ENCODE results near the gene DNASE1L3.

The DNASE1L3 gene

GRCh38 chr3:58178528-58179234 lies 32.1 kb downstream of the DNASE1L3 start:
- DNase-seq (ENCODE audit: low read depth in 2 of 2): no peak

GRCh38 chr3:58177747-58178527 lies 32.8 kb downstream of the DNASE1L3 start:
- DNase-seq (ENCODE audit: low read depth in 2 of 2): peak; percentile 86 to 93

- no peak for DNase-seq (ENCODE audit: low read depth in 2 of 2)
These were observed 33.8 kb downstream of the DNASE1L3 start for GRCh38 chr3:58176827-58177489.

- DNase-seq (ENCODE audit: low read depth in 2 of 2): no peak
These were observed 34.6 kb downstream of the DNASE1L3 start for GRCh38 chr3:58176185-58176530.

- DNase-seq (ENCODE audit: low read depth in 2 of 2): no peak
These were observed 35.2 kb downstream of the DNASE1L3 start for GRCh38 chr3:58175437-58176184.

GRCh38 chr3:58175187-58175436 lies 35.7 kb downstream of the DNASE1L3 start:
- DNase-seq (ENCODE audit: low read depth in 2 of 2): no peak

- no peak for DNase-seq (ENCODE audit: low read depth in 2 of 2)
These were observed 36.9 kb downstream of the DNASE1L3 start for GRCh38 chr3:58173669-58174398.

GRCh38 chr3:58173029-58173668 lies 37.6 kb downstream of the DNASE1L3 start:
- DNase-seq (ENCODE audit: low read depth in 2 of 2): no peak

- DNase-seq (ENCODE audit: low read depth in 2 of 2): no peak
These were observed 39.6 kb downstream of the DNASE1L3 start for GRCh38 chr3:58171126-58171525.

- DNase-seq (ENCODE audit: low read depth in 2 of 2): no peak
These were observed 40.4 kb downstream of the DNASE1L3 start for GRCh38 chr3:58170376-58170775.

GRCh38 chr3:58169371-58169770 lies 41.4 kb downstream of the DNASE1L3 start:
- no peak for DNase-seq (ENCODE audit: low read depth in 2 of 2)

GRCh38 chr3:58168498-58168897 lies 42.3 kb downstream of the DNASE1L3 start:
- no peak for DNase-seq (ENCODE audit: low read depth in 2 of 2)

GRCh38 chr3:58167431-58168351 lies 43.1 kb downstream of the DNASE1L3 start:
- DNase-seq (ENCODE audit: low read depth in 2 of 2): peak; percentile 46 to 56

GRCh38 chr3:58164906-58165821 lies 45.6 kb downstream of the DNASE1L3 start:
- DNase-seq (ENCODE audit: low read depth in 2 of 2): no peak

- no peak for DNase-seq (ENCODE audit: low read depth in 2 of 2)
These were observed 46.4 kb downstream of the DNASE1L3 start for GRCh38 chr3:58164199-58164879.

GRCh38 chr3:58163234-58163633 lies 47.5 kb downstream of the DNASE1L3 start:
- DNase-seq (ENCODE audit: low read depth in 2 of 2): no peak

- no peak for DNase-seq (ENCODE audit: low read depth in 2 of 2)
These were observed 49.1 kb downstream of the DNASE1L3 start for GRCh38 chr3:58161435-58162398.
